T-helper 1 cell treated with Interleukin-12 subunit alpha and Interleukin-12 subunit beta and Interleukin-4 antibody, amounts not matched to agents 30 ng/mL and 1 ng/mL, for 36 hours (primary cell): ENCODE measurements around the gene TECTA. TPM values are rescaled to one million over a fixed set of nuclear protein-coding genes. Genes with fewer than 3 reads are reported as not detected.

ENCODE experiments used
- intact Hi-C: fragments of 100-400 bp; cut with micrococcal nuclease; formaldehyde crosslinking; loops from one replicate; pipeline ENCODE4 v1.15.1; 2024
- total RNA-seq: library from RNA; stranded (reverse); gene quantifications from 2 replicates; pipeline ENCODE4 v1.2.3, GENCODE V29; 2022

TECTA gene
- total RNA-seq, 1 donor from 2014 or later, result 0.29 TPM

- intact Hi-C loops, result no loop called here
These were observed 28.6 kb downstream of the TECTA start for GRCh38 chr11:121129362-121130340.

- intact Hi-C loops, result no loop called here
These were observed 30.6 kb downstream of the TECTA start for GRCh38 chr11:121131656-121132055.

DNA sequence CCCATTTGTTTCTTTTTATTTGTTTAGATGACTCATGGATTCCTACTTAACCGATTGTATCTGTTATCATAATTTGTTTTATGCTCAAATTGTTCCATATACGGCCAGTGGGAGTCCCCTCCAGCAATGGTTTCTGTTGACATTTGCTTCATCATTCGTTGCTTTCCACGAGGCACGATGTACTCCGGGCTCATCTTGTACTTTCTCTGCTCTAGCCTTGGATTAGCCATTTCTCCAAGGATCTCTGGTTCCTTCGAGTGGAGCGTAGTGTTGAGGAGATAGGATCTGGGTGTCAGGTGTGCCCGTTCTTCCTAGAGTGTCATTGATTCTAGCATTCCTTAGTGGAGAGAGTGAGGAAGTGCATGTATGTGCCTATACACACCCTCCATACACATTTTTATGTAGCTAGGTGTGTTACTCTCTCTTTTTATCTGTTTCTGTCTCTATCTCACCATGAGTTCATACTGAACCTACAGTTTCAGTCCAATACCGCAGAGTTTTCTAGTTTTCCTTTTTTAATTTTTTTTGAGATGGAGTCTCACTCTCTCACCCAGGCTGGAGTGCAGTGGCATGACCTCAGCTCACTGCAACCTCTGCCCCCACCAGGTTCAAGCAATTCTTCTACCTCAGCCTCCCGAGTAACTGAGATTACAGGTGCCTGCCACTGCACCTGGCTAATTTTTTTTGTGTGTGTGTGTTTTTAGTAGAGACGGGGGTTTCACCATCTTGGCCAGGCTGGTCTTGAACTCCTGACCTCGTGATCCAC, 31.4 kb downstream of the TECTA start:
- intact Hi-C loops, result no loop called here

DNA sequence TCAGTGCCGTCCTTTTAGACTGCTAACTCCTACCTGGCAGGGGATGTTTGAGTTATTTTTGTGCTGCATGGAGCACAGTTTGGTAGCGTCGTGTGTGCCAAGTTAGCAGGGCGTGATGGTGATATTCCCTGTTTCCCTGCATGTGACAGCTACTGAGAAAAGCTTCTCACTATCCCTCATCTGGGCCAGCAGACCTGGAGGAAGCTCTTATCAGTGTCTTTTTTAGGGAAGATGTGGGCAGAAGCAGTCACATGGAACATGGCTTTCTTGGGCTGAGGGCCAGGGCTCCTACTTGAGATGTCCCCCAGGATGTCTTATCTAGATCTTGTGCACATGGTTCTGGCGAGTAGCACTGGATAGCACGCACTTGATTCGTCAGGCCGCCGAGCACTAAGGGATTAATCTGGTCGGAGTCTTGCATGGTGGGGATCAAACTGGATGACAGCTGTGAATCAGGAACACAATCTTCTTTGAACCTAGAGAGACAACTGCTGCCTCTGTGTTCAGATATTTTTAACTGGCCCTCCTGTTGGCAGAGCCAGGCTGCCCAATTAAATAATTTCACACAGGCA, 33.8 kb downstream of the TECTA start:
- intact Hi-C loops, result no loop called here

GRCh38 chr11:121137005-121137404, 36.0 kb downstream of the TECTA start:
- intact Hi-C loops, result no loop called here

DNA sequence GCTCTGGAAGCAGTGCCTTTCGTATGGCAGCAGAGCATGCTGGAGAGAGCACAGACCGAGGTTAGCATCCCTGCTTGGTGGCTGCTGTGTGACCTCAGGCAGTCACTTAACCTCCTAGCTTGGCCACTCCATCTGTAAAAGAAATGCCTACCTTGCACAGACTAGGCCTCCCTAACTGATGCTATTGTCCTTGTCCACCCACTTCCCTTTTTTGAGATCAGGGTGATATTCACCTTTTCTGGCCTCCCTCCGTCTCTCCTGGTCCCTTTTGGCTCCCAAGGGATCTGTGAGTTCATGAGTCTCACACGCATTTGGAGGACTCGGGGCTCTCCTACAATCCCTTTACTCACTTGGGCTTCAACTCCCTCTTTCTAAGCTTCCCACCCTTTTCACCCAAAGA, 37.2 kb downstream of the TECTA start:
- intact Hi-C loops, result no loop called here

- intact Hi-C loops, result no loop called here
These were observed 39.3 kb downstream of the TECTA start for GRCh38 chr11:121140369-121140768.

- intact Hi-C loops, result no loop called here
These were observed 40.0 kb downstream of the TECTA start for GRCh38 chr11:121141066-121141465.

- intact Hi-C loops, result no loop called here
These were observed 42.9 kb downstream of the TECTA start for GRCh38 chr11:121143921-121144320.

DNA sequence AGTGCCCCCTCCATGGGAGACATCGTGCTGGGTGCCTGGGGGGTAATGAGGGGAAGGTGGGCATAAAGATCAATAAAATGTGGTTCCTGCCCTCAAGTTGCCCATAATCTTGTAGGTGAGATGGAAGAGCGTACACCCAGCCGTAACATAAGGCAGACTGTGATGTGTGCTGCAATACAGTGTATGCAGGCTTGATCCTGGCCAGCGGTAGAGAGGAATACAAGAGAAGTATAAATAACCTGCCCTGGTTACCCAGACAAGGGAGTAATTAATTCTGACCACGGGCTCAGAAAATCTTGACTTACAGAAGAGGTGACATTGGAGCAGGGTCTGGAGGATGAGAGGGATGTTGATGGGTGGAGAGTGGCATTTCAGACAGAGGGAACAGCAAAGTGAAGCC, 43.7 kb downstream of the TECTA start:
- intact Hi-C loops, result no loop called here

GRCh38 chr11:121145826-121146225, 44.8 kb downstream of the TECTA start:
- intact Hi-C loops, result no loop called here

DNA sequence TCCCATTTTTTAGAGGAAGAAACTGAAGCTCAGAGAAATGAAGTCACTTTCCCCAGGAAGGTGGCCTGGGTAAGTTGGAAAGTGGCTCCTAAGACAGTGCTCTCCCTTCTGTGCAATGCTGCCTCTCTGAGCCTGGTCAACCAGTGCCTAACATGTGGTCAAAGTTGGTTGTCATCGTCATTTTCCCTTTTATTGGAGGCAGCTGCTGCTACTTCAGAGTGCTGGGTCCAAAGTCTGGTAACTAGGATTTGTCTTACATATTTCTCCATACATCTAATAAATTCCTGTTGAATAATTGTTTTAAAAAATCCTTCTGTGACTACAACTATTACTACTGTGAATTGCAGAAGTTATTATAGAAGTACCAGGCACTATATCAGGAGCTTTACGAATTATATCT, 48.1 kb downstream of the TECTA start:
- intact Hi-C loops, result no loop called here

DNA sequence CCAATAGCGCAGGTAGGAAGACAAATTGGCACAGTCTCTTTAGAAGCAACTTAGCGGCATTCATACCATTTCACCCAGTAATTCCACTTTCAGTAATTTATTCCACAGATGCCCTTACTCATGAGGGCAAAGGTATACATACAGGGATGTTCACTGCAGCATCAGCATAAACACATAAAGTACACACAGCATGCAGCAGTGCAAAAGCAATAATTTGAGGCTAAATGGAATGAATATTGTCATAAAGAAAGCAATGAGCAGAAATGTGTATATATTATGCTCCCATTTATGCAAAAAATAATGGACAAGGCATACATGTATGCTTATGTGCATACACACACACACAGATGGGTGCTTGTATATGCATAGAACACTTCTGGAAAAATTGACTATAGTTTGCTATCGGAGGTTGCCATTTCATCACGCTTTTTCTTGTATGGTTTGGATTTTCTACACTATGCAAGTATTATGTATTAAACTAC, 50.2 kb downstream of the TECTA start:
- intact Hi-C loops, result no loop called here

DNA sequence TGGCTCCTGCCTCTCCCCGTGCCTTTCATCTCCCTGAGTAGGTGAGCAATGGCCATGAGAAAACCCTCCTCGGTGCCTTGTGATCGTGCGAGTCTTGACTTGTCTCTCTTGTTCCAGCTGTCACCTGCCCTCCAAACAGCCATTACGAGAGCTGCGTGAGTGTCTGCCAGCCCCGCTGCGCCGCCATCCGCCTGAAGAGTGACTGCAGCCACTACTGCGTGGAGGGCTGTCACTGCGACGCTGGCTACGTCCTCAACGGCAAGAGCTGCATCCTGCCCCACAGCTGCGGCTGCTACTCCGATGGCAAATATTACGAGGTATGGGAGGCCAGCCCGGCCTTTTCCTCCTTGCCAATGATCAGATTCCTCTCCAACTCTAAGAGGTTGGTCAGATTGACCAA, 51.7 kb downstream of the TECTA start:
- intact Hi-C loops, result no loop called here

DNA sequence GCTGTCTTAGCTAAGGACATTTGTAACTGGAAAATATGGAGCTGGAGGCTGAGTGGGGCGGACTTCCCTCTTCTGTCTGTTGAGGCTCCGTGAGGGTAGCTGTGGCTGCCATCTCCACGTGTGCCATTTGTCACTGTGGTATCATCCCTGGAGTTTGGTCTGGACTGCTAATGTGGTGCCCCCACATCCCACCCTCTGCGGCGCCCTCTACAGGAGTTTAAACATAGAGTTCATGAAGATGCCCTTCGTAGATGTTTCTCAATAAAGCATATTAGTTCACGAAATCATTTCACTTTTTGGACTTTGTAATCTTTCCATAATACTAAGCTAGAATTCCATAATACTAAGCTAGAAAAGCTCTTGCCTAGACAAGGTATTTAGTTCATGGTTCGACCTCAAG, 52.4 kb downstream of the TECTA start:
- intact Hi-C loops, result no loop called here

DNA sequence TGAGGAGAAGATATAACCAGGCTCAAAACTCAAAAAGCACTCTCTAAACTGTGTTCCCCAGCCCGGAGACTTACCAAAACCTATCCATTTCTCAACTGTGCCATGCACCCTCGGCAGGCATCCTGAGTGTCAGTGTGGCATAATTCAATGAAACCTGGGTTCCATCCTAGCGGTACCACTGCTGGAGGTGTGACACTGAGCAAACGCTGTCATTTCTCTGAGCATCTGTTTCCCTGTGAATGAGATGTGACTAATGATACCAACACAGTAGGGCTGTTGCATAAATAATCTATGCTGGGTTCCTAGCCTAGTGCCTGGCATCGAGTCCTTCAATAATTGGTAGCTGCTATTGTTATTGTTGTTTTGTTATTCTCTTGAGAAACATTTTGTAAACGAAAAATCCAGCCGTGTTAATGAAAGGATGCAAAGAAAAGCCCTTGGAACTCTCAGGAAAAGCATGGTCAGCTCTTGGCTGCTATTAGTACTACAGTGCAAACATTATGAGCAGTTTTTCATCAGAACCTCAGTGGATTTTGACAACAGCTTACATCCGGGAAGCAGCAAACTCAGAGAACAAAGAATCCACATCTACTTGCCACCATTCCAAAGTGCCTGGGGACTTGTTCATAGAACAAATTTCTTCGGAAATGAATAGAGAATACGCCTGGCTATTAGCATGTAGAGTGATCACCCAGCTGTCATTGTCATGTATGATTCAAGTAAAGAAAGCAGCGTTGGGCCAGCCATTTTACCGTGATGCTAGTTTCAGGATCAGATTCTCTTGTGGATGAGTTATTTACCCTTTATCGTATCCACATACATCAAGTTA, 53.7 kb downstream of the TECTA start:
- intact Hi-C loops, result no loop called here

DNA sequence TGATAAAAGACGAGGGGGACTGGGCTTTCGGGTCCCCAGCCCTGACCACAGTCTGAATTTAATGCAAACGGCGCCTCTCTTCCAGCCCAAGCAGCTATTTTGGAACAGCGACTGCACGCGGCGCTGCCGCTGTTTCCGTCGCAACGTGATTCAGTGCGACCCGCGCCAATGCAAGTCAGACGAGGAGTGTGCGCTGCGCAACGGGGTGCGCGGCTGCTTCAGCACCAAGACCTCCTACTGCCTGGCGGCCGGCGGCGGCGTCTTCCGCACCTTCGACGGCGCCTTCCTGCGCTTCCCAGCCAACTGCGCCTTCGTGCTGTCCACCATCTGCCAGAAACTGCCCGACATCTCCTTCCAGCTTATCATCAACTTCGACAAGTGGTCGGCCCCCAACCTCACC, 56.7 kb downstream of the TECTA start:
- intact Hi-C loops, result no loop called here

DNA sequence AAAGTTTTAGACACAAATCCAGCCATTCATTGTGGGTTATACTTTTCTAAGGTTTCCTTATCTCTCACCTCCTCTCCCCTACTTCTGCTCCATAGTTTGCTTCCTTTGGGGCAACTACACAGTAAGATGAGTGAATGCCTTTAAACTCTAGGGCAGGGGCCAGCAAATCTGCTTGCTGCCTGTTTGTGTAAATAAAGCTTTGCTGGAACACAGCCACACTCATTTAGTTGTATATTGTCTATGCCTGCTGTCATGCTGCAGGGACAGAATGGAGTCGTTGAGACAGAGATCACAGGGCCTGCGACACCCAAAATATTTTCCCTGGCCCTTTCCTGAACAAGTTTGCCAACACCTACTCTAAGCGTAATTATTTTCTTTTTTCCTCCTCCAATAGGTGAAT, 58.7 kb downstream of the TECTA start:
- intact Hi-C loops, result no loop called here

DNA sequence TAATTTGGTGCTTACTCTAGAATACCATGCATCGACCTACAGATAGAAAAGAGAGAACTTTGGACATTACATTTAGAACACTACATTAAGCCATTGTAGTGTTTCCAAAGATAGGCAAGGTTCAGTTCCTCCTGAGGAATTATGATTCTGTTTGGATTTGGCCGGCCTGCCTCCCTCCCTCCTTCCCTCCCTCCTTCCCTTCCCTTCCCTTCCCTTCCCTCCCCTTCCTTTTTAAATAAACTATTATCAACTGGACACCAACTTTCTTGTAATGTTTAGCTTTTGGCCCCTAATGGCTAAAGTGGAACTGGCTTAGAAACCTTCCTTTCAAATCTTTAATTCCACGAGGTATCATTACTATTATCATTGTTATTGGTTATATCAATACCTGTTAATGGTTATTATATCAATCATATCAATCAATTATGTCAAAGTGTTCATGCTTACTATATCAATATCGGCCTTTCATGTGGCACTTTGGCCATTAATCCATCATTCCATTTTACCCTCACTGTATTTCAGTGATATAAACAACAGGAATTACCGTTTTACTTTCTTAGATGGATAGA, 60.4 kb downstream of the TECTA start:
- intact Hi-C loops, result no loop called here

GRCh38 chr11:121163658-121164308, 62.7 kb downstream of the TECTA start:
- intact Hi-C loops, result no loop called here
